HepG2 (cell line): ENCODE data around the gene C20orf202. TPM values are rescaled to one million over a fixed set of nuclear protein-coding genes. Genes with fewer than 3 reads are reported as not detected.

Source experiments
- ATAC-seq: fragments of 200-7000 bp; cut with Tn5 transposase; 3 replicates; pipeline ENCODE4 v1.9.1; 2020; ENCODE audit warnings: mild to moderate bottlenecking, moderate library complexity
- BruUV-seq: library from RNA; stranded (reverse); fragments of 400-500 nt; replicated peaks from 2 replicates; lab custom pipeline; 2021; lab: Mats Ljungman, UMichigan
- CTCF ChIA-PET: fragments of 300-600 bp; formaldehyde crosslinking; extraction: SDS; loops from one replicate; lab custom pipeline; 2021; ENCODE audit warnings: low total read pairs, inconsistent platforms, low intra/inter-chr PET ratio; lab: Yijun Ruan, JAX
- POLR2A ChIA-PET: fragments of 350-600 bp; sonication (Branson Sonifier 250); formaldehyde crosslinking; loops from one replicate; lab custom pipeline; 2020; ENCODE audit warnings: antibody characterized with exemption, inconsistent platforms; lab: Yijun Ruan, JAX
- DNase-seq: peaks from one replicate; pipeline ENCODE4 v3.0.0-alpha.2; 2015; ENCODE audit warnings: low spot score
- FAIRE-seq: peaks from 3 replicates; lab custom pipeline; 2011; peaks lifted over from hg19 to GRCh38; lab: Jason Lieb, UNC
- H2AFZ ChIP-seq: one replicate; pipeline ENCODE4 v1.6.1; 2011; ENCODE audit warnings: low read length, inconsistent platforms
- H3K27ac ChIP-seq: fragments of 300-600 bp; 3 replicates; pipeline ENCODE4 v1.8.0; 2011; ENCODE audit warnings: mixed run types, mild to moderate bottlenecking, mixed read lengths, low read length, inconsistent platforms; ENCODE audit not compliant: insufficient read depth; ENCODE audit errors: extremely low read length
- H3K27me3 ChIP-seq, 2 experiments: fragments of 200-600 bp in 1 of 2; 2 replicates in 1 of 2; 3 replicates in 1 of 2; pipeline versions ENCODE4 v1.6.0 to v1.8.0; 2011; ENCODE audit warnings: low read length in 2 of 2, mild to moderate bottlenecking in 2 of 2, moderate library complexity in 2 of 2, inconsistent platforms in 1 of 2; ENCODE audit not compliant: insufficient read depth in 2 of 2, control insufficient read depth in 1 of 2
- H3K36me3 ChIP-seq, 2 experiments: fragments of 200-600 bp in 1 of 2; replicated peaks in 1 of 2; 2 replicates in 1 of 2; 3 replicates in 1 of 2; pipeline versions ENCODE4 v1.5.1 to v1.8.0; 2011; ENCODE audit warnings: low read length in 2 of 2, inconsistent platforms in 1 of 2; ENCODE audit not compliant: insufficient read depth in 2 of 2, control insufficient read depth in 1 of 2
- H3K4me1 ChIP-seq: 2 replicates; pipeline ENCODE4 v1.5.1; 2012; ENCODE audit warnings: low read length, inconsistent platforms; ENCODE audit not compliant: insufficient read depth
- H3K4me2 ChIP-seq: 2 replicates; pipeline ENCODE4 v1.6.0; 2011; ENCODE audit warnings: low read depth, low read length, inconsistent platforms
- H3K4me3 ChIP-seq, 3 experiments: fragments of 200-600 bp in 1 of 3; sonication (generic), shearing (Covaris generic) in 1 of 3; replicated peaks in 1 of 3; 2 replicates each; pipeline ENCODE4 v1.5.1; 2011 to 2016; ENCODE audit warnings: low read length in 3 of 3, inconsistent platforms in 2 of 3, low read depth in 2 of 3, mild to moderate bottlenecking in 2 of 3, control low read depth in 1 of 3, mixed read lengths in 1 of 3; ENCODE audit not compliant: insufficient read depth in 1 of 3
- H3K79me2 ChIP-seq: one replicate; pipeline ENCODE4 v1.6.1; 2011; ENCODE audit warnings: low read length, inconsistent platforms; ENCODE audit not compliant: insufficient read depth
- H3K9ac ChIP-seq: 2 replicates; pipeline ENCODE4 v1.6.0; 2011; ENCODE audit warnings: mild to moderate bottlenecking, low read depth, low read length, inconsistent platforms; ENCODE audit not compliant: insufficient read depth
- H3K9me3 ChIP-seq: 2 replicates; pipeline ENCODE4 v1.5.1; 2012; ENCODE audit warnings: mild to moderate bottlenecking, low read length
- H4K20me1 ChIP-seq: 2 replicates; pipeline ENCODE4 v1.6.0; 2011; ENCODE audit warnings: inconsistent platforms, mild to moderate bottlenecking, low read length, moderate library complexity; ENCODE audit not compliant: insufficient read depth
- ATF1 ChIP-seq: IDR thresholded peaks from 2 replicates; pipeline ENCODE4 v1.6.1; 2016; ENCODE audit warnings: mild to moderate bottlenecking, control low read depth
- BHLHE40 ChIP-seq: IDR thresholded peaks from 2 replicates; pipeline ENCODE4 v1.6.1; 2011; ENCODE audit warnings: low read length, improper control_type of control experiment
- FOXA3 ChIP-seq: IDR thresholded peaks from 2 replicates; pipeline ENCODE4 v1.6.1; 2016; ENCODE audit warnings: missing genetic modification reagents, missing compliant biosample characterization
- MAFF ChIP-seq: IDR thresholded peaks from 2 replicates; pipeline ENCODE4 v1.6.1; 2011; ENCODE audit warnings: low read depth, low read length, improper control_type of control experiment
- NPAS2 ChIP-seq: sonication (generic); formaldehyde crosslinking; IDR thresholded peaks from 2 replicates; pipeline ENCODE4 v1.8.0; 2022; ENCODE audit warnings: mild to moderate bottlenecking, missing genetic modification reagents, borderline replicate concordance
- PLSCR1 ChIP-seq: sonication (generic); formaldehyde crosslinking; IDR thresholded peaks from 2 replicates; pipeline ENCODE4 v1.5.0; 2020; ENCODE audit warnings: missing genetic modification reagents, mild to moderate bottlenecking, borderline replicate concordance
- RBAK ChIP-seq: sonication (generic); formaldehyde crosslinking; IDR thresholded peaks from 2 replicates; pipeline ENCODE4 v1.5.1; 2020; ENCODE audit warnings: mild to moderate bottlenecking, missing genetic modification reagents
- SNAI1 ChIP-seq: sonication (generic); formaldehyde crosslinking; IDR thresholded peaks from 2 replicates; pipeline ENCODE4 v1.5.0; 2020; ENCODE audit warnings: mild to moderate bottlenecking, missing genetic modification reagents, borderline replicate concordance
- ZNF280B ChIP-seq: sonication (generic); formaldehyde crosslinking; IDR thresholded peaks from 2 replicates; pipeline ENCODE4 v1.5.0; 2020; ENCODE audit warnings: missing genetic modification reagents, mild to moderate bottlenecking, borderline replicate concordance
- ZNF350 ChIP-seq: sonication (generic); formaldehyde crosslinking; IDR thresholded peaks from 2 replicates; pipeline ENCODE4 v1.4.0; 2020; ENCODE audit warnings: mild to moderate bottlenecking, low read depth, missing genetic modification reagents, borderline replicate concordance
- ZNF564 ChIP-seq: sonication (generic); formaldehyde crosslinking; IDR thresholded peaks from 2 replicates; pipeline ENCODE4 v1.8.1; 2023; ENCODE audit warnings: mild to moderate bottlenecking, missing genetic modification reagents
- WGBS: methylation state at CpG from one replicate; pipeline ENCODE4 v1.1.6; 2017; ENCODE audit warnings: low lambda C conversion rate; 5-methylcytosine and 5-hydroxymethylcytosine counted together
- in situ Hi-C: cut with HindIII; loops from 2 replicates; pipeline ENCODE4 v1.10.0; 2017; ENCODE audit warnings: low pct_unique_long_range_greater_than_20kb; ENCODE audit not compliant: extremely low pct_ligation_motif_present
- intact Hi-C: fragments of 100-400 bp; cut with micrococcal nuclease; formaldehyde crosslinking; loops from one replicate; pipeline ENCODE4 v1.10.0; 2022; ENCODE audit not compliant: unreplicated experiment
- polyA plus RNA-seq, 8 experiments: library from polyadenylated mRNA; depleted of rRNA in 3 of 8; stranded (reverse) in 7 of 8; unstranded in 1 of 8; fragments of >200 nt; fragmentation: Illumina TruSeq in 4 of 8; extraction: Trizol in 4 of 8; gene quantifications; 2 replicates each; pipeline versions ENCODE4 v1.2.1 to v1.2.3, GENCODE V29; 2011 to 2016; ENCODE audit warnings: low read depth in 4 of 8, missing spikeins in 1 of 8, mixed read lengths in 1 of 8; ENCODE audit not compliant: insufficient read depth in 1 of 8
- total RNA-seq, 5 experiments: library from RNA; depleted of rRNA; stranded (reverse); fragments of >200 nt; fragmentation: Illumina TruSeq; extraction: Trizol; gene quantifications; 2 replicates each; pipeline ENCODE4 v1.2.3, GENCODE V29; 2016; ENCODE audit warnings: low read depth in 1 of 5
- TF ChIP-seq, protein P1 (sequence below): sonication (generic); formaldehyde crosslinking; conservative IDR thresholded peaks from 2 replicates; pipeline ENCODE4 v1.8.0; 2022; ENCODE audit warnings: mild to moderate bottlenecking, moderate library complexity, missing genetic modification reagents
- TF ChIP-seq, protein P2 (sequence below): sonication (generic); formaldehyde crosslinking; IDR thresholded peaks from 2 replicates; pipeline ENCODE4 v1.8.0; 2022; ENCODE audit warnings: mild to moderate bottlenecking, missing genetic modification reagents; ENCODE audit not compliant: insufficient replicate concordance
- TF ChIP-seq, protein P3 (sequence below): sonication (generic); formaldehyde crosslinking; IDR thresholded peaks from 2 replicates; pipeline ENCODE4 v1.4.0; 2020; ENCODE audit warnings: missing genetic modification reagents, mild to moderate bottlenecking, borderline replicate concordance

The C20orf202 gene
- total and polyA plus RNA-seq, 2 of the 13 experiments (the other 11 are each of a cell fraction or from before 2014, with no cell fraction given), result 0.20 to 1.2 TPM

DNA sequence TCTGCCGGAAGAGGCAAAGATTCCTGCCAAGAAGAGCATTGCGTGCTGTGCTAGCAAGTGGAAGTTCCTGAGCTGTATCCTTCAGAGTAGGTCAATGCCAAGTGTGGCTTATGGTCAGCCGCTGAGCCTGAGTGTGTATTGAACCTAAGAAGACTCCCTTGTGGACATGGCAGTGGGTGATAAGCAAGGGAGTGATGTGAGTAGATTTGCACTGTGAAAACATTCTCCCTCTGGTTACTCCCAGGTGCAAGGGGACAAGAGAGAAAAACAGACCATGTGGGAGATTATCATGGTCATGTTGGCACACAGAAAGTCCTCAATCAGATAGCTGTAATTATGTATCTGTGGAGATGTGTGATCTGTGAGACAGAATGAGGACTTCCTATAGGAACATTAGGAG, 12.4 kb upstream of the C20orf202 start:
- WGBS, result 58% methylated on average over 3 of the region's 3 CpGs
- Histone ChIP-seq H2AFZ (no peak overlapping the region), H3K36me3 (no peaks in the 10 kb centered on the region), H3K79me2 (no peaks in the 10 kb centered on the region), H3K27me3 (peaks cover 0 to 2% of the 10 kb centered on the region in 2 experiments; a peak in 1 of 5 replicates), H4K20me1 (no peaks in the 10 kb centered on the region), H3K9ac (no peak overlapping the region), H3K9me3 (no peaks in the 10 kb centered on the region), H3K4me2 (no peak overlapping the region), H3K4me1 (peaks cover 38% of the 10 kb centered on the region), H3K4me3 (no peak overlapping the region), H3K27ac (no peak overlapping the region)
- intact Hi-C loops (no loop called here), in situ Hi-C loops (no loop called here)
- CTCF ChIA-PET, result no interaction called here
- DNase-seq (no peak), FAIRE-seq (no peak), ATAC-seq (no peak)
- BruUV-seq, result no TSS peak
- POLR2A ChIA-PET, result no interaction called here
- TF ChIP-seq, protein P1, sequence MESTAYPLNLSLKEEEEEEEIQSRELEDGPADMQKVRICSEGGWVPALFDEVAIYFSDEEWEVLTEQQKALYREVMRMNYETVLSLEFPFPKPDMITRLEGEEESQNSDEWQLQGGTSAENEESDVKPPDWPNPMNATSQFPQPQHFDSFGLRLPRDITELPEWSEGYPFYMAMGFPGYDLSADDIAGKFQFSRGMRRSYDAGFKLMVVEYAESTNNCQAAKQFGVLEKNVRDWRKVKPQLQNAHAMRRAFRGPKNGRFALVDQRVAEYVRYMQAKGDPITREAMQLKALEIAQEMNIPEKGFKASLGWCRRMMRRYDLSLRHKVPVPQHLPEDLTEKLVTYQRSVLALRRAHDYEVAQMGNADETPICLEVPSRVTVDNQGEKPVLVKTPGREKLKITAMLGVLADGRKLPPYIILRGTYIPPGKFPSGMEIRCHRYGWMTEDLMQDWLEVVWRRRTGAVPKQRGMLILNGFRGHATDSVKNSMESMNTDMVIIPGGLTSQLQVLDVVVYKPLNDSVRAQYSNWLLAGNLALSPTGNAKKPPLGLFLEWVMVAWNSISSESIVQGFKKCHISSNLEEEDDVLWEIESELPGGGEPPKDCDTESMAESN (CRISPR knock-in tag), result no peak
- TF ChIP-seq SNAI1 (CRISPR knock-in tag) (no peak), ZNF564 (no peak), ATF1 (CRISPR knock-in tag) (no peak), MAFF (no peak), ZNF350 (CRISPR knock-in tag) (no peak), NPAS2 (CRISPR knock-in tag) (no peak), RBAK (CRISPR knock-in tag) (no peak), FOXA3 (no peak), PLSCR1 (CRISPR knock-in tag) (no peak), ZNF280B (no peak), BHLHE40 (no peak)
- TF ChIP-seq, protein P2, sequence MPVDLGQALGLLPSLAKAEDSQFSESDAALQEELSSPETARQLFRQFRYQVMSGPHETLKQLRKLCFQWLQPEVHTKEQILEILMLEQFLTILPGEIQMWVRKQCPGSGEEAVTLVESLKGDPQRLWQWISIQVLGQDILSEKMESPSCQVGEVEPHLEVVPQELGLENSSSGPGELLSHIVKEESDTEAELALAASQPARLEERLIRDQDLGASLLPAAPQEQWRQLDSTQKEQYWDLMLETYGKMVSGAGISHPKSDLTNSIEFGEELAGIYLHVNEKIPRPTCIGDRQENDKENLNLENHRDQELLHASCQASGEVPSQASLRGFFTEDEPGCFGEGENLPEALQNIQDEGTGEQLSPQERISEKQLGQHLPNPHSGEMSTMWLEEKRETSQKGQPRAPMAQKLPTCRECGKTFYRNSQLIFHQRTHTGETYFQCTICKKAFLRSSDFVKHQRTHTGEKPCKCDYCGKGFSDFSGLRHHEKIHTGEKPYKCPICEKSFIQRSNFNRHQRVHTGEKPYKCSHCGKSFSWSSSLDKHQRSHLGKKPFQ (CRISPR knock-in tag), result no peak
- TF ChIP-seq, protein P3, sequence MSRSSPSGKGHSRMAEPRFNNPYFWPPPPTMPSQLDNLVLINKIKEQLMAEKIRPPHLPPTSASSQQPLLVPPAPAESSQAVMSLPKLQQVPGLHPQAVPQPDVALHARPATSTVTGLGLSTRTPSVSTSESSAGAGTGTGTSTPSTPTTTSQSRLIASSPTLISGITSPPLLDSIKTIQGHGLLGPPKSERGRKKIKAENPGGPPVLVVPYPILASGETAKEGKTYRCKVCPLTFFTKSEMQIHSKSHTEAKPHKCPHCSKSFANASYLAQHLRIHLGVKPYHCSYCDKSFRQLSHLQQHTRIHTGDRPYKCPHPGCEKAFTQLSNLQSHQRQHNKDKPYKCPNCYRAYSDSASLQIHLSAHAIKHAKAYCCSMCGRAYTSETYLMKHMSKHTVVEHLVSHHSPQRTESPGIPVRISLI (CRISPR knock-in tag), result no peak
